Subcutaneous abdominal adipose tissue (tissue), 5 donors: ENCODE measurements around the gene IFIT2.
"Not testable (repeated sequence)": the region's sequence is repeated elsewhere in the genome, so short reads cannot be mapped to it uniquely, and the experiment has no call there.

Experiments
- H3K27ac ChIP-seq: one replicate; pipeline ENCODE4 v1.7.0; 2013; ENCODE audit warnings: low read depth, mild to moderate bottlenecking, inconsistent platforms, low read length, moderate library complexity
- H3K27me3 ChIP-seq, 5 donors: one replicate each; pipeline ENCODE4 v1.7.0; 2013; ENCODE audit warnings: low read length in 5 of 5, inconsistent platforms in 1 of 5; ENCODE audit not compliant: control insufficient read depth in 5 of 5, insufficient read depth in 4 of 5
- H3K36me3 ChIP-seq, 5 donors: one replicate each; pipeline ENCODE4 v1.7.0; 2013; ENCODE audit warnings: low read length in 5 of 5; ENCODE audit not compliant: control insufficient read depth in 5 of 5, insufficient read depth in 5 of 5
- H3K4me1 ChIP-seq, 5 donors: one replicate each; pipeline ENCODE4 v1.7.0; 2013; ENCODE audit warnings: low read length in 5 of 5, mild to moderate bottlenecking in 3 of 5, moderate library complexity in 1 of 5; ENCODE audit not compliant: control insufficient read depth in 5 of 5, insufficient read depth in 5 of 5
- H3K4me3 ChIP-seq, 5 donors: one replicate each; pipeline ENCODE4 v1.7.0; 2013; ENCODE audit warnings: low read length in 5 of 5, low read depth in 1 of 5
- H3K9ac ChIP-seq, 5 donors: one replicate each; pipeline ENCODE4 v1.7.0; 2013; ENCODE audit warnings: low read length in 5 of 5, mild to moderate bottlenecking in 4 of 5, moderate library complexity in 3 of 5
- H3K9me3 ChIP-seq, 5 donors: one replicate each; pipeline ENCODE4 v1.7.0; 2013; ENCODE audit warnings: low read length in 5 of 5; ENCODE audit not compliant: control insufficient read depth in 5 of 5
- donor health status: healthy.
- donor health status: healthy.
- donor health status: healthy.
- donor health status: healthy.
- donor health status: healthy.

Gene IFIT2

DNA sequence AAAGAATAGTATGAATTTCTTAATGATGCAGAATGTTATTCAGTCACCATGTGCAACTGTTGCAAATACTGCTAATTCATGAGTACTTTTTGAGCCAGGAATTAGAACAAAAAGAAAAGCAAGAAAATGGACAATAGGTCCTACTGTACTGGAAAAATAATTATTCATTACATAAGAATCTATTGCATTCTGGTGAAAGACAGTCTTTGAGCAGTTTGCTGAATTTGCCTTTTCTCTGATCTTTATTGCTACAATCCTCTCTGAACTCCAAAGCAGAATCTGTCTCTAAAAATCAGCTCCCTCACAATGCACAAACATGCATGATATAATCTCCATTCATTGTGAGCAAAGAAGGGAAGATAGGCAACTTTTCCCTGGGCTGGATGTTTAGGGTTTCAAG, 12.8 kb downstream of the IFIT2 start:
- peaks cover 0 to 14% (median 10%) of the 10 kb centered on the region in 5 donors for H3K4me1 ChIP-seq
- no peaks in the 10 kb centered on the region for H3K9me3 ChIP-seq
- no peaks in the 10 kb centered on the region for H3K36me3 ChIP-seq
- no peak overlapping the region for H3K4me3 ChIP-seq
- no peak overlapping the region for H3K27ac ChIP-seq
- no peaks in the 10 kb centered on the region for H3K27me3 ChIP-seq
- H3K9ac ChIP-seq = no peak overlapping the region

DNA sequence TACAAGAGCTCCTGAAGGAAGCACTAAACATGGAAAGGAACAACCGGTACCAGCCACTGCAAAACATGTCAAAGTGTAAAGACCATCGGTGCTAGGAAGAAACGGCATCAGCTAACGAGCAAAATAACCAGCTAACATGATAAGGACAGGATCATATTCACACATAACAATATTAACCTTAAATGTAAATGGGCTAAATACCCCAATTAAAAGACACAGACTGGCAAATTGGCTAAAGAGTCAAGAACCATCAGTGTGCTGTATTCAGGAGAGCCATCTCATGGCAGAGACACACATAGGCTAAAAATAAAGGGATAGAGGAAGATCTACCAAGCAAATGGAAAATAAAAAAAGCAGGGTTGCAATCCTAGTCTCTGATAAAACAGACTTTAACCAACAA, 16.2 kb downstream of the IFIT2 start:
- not testable (repeated sequence) for H3K9me3 ChIP-seq, H3K9ac ChIP-seq, H3K27ac ChIP-seq, H3K36me3 ChIP-seq, H3K4me3 ChIP-seq, H3K27me3 ChIP-seq, H3K4me1 ChIP-seq

GRCh38 chr10:89325081-89325480, 23.2 kb downstream of the IFIT2 start:
- not testable (repeated sequence) for H3K9me3 ChIP-seq, H3K9ac ChIP-seq, H3K27me3 ChIP-seq, H3K4me3 ChIP-seq, H3K36me3 ChIP-seq, H3K27ac ChIP-seq
- peaks cover 5 to 23% (median 18%) of the 10 kb centered on the region in 5 donors for H3K4me1 ChIP-seq

- H3K27ac ChIP-seq, H3K4me3 ChIP-seq, H3K36me3 ChIP-seq, H3K9ac ChIP-seq, H3K9me3 ChIP-seq, H3K27me3 ChIP-seq: not testable (repeated sequence)
- H3K4me1 ChIP-seq = peaks cover 7 to 31% (median 25%) of the 10 kb centered on the region in 5 donors
Measured at GRCh38 chr10:89325856-89326255, 24.0 kb downstream of the IFIT2 start.

DNA sequence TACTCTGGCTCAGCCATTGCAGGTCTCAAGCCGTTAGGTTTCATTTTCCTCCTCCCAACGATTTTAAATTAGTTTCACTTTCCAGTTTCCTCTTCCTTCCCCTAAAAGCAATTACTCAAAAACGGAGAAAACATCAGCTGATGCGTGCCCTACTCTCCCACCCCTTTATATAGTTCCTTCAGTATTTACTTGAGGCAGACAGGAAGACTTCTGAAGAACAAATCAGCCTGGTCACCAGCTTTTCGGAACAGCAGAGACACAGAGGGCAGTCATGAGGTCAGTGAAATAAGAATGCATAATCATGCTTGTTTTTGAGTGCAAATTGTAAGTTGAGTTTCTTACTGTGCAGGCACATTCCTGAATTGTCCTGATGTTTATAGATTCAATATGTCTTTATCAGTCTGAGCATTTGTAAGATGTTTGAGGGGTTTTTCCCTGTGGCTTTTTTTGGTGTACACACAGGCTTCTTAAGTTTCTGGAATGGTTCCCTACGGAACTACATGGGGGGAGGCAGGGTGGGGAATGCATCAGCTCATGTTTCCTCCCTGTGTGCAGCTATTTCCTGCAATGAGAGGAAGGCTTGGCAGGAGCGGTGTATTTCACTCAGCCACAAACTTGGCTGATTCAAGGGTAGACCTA, 26.1 kb downstream of the IFIT2 start, which contains the start of gene IFIT3:
Gene IFIT3, plus strand, starts transcription at position 195 of the 639 bp plus-strand sequence. Its CDS starts 77 bp downstream, at position 272.
- peak within 1 kb of the TSS; percentile 50 to 76 (median 57) for H3K9ac ChIP-seq
- H3K4me1 ChIP-seq = peaks cover 7 to 47% (median 38%) of the 10 kb centered on the region in 5 donors
- H3K27me3 ChIP-seq = no peaks in the 10 kb centered on the region
- no peaks in the 10 kb centered on the region for H3K36me3 ChIP-seq
- H3K9me3 ChIP-seq = no peaks in the 10 kb centered on the region
- H3K27ac ChIP-seq = peak within 1 kb of the TSS; percentile 95
- H3K4me3 ChIP-seq = peak within 1 kb of the TSS; percentile 60 to 78 (median 67)

DNA sequence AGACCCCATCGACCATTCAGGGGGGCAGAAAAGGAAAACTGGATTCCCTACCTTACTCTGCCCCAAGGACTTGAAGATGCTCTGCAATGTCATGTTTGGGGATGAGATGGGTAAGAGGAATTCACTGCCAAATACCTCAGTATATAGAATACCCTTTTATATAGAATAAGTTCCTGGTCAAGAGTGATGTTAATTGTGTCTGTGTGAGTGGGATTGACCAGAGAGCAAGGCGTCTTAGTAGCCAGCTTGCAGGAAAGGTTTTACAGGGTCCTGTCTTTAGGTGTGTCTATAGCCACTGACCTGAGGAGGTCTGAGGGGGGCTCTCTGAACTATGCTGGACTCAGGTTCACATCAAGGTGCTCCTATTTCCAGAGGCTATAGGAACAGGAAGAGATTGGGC, 27.3 kb downstream of the IFIT2 start:
- Histone ChIP-seq H3K9me3 (no peaks in the 10 kb centered on the region), H3K4me3 (peak overlapping the region; percentile 10 to 76 (median 61)), H3K36me3 (no peaks in the 10 kb centered on the region), H3K4me1 (peaks cover 12 to 59% (median 50%) of the 10 kb centered on the region in 5 donors), H3K9ac (no peak overlapping the region), H3K27me3 (no peaks in the 10 kb centered on the region), H3K27ac (peak overlapping the region; percentile 95)

- not testable (repeated sequence) for H3K9ac ChIP-seq, H3K36me3 ChIP-seq, H3K9me3 ChIP-seq, H3K27me3 ChIP-seq
- H3K4me1 ChIP-seq = peaks cover 13 to 68% (median 59%) of the 10 kb centered on the region in 5 donors
- H3K4me3 ChIP-seq = peak overlapping the region in 1 of 5 donors; percentile 11
- H3K27ac ChIP-seq = peak overlapping the region; percentile 95
Measured at GRCh38 chr10:89330014-89330413, 28.2 kb downstream of the IFIT2 start.

- H3K27ac ChIP-seq = peak overlapping the region; percentile 91
- no peaks in the 10 kb centered on the region for H3K27me3 ChIP-seq
- no peak overlapping the region for H3K4me3 ChIP-seq
- H3K9ac ChIP-seq = no peak overlapping the region
- H3K9me3 ChIP-seq = no peaks in the 10 kb centered on the region
- peaks cover 13 to 74% (median 62%) of the 10 kb centered on the region in 5 donors for H3K4me1 ChIP-seq
- H3K36me3 ChIP-seq = no peaks in the 10 kb centered on the region
Measured at GRCh38 chr10:89330537-89331212, 28.8 kb downstream of the IFIT2 start.

DNA sequence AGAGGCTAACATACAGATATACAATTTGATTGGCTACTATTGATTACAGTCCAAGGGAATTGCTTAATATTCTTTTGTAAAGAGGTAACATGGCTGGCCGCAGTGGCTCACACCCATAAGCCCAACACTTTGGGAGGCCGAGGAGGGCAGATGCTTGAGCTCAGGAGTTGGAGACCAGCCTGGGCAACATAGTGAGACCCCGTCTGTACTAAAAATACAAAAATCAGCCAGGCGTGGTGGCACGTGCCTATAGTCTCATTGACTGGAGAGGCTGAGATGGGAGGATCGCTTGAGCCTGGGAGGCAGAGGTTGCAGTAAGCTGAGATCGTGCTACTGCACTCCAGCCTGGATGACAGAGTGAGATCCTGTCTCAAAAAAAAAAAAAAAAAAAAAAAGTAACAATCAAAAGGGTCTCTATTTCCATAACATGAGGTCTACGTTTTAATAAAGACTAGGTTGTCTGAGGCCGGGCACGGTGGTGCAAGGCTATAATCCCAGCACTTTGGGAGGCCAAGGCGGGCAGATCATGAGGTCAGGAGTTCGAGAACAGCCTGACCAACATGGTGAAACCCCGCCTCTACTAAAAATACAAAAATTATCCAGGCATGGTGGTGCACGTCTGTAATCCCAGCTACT, 29.8 kb downstream of the IFIT2 start:
- peak overlapping the region in 2 of 5 donors; percentile 4 to 80 for H3K9ac ChIP-seq
- not testable (repeated sequence) for H3K36me3 ChIP-seq, H3K9me3 ChIP-seq, H3K27me3 ChIP-seq
- H3K4me1 ChIP-seq = peaks cover 13 to 83% (median 62%) of the 10 kb centered on the region in 5 donors
- peak overlapping the region in 4 of 5 donors; percentile 65 to 76 (median 69) for H3K4me3 ChIP-seq
- H3K27ac ChIP-seq = peak overlapping the region; percentile 91

GRCh38 chr10:89332123-89332633, 30.3 kb downstream of the IFIT2 start:
- Histone ChIP-seq H3K36me3 (no peaks in the 10 kb centered on the region), H3K9me3 (no peaks in the 10 kb centered on the region), H3K9ac (peak overlapping the region; percentile 4 to 80 (median 50)), H3K4me1 (peaks cover 13 to 86% (median 62%) of the 10 kb centered on the region in 5 donors), H3K27me3 (no peaks in the 10 kb centered on the region), H3K4me3 (peak overlapping the region; percentile 31 to 76 (median 69)), H3K27ac (peak overlapping the region; percentile 91)
